Measurements from ENCODE around the gene CIB1. TPM values are rescaled to one million over a fixed set of nuclear protein-coding genes. Genes with fewer than 3 reads are reported as not detected.

The CIB1 gene
- total and polyA plus RNA-seq, 2 of the 8 experiments (the other 6 are each of a cell fraction or from before 2014, with no cell fraction given) = 26.0 to 63.5 TPM

DNA sequence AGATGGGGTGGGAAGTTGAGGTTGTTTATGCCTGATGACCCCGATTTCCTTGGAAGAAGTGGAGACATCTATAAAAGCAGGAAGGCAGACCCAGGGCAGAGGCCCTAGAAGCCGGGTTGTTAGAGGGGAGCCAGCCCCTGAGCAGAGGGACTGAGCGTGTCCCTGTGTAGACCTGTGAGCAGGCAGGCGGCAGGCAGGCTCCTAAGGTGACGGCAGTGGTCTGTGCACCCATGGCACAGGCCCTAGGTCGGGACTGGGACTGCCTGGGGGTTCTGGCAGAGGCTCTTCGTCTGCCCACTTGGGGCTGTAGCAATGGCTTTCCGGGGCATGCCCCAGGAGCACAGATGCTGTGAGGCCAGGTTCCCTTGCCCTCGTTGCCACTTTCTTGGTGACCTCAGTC, 22.7 kb downstream of the CIB1 start (continued):
- TF ChIP-seq NRF1 (IDR thresholded peaks at IDR 0.05; ENCODE audit: low read depth, low read length) (no peak), RAD21 (IDR thresholded peaks at IDR 0.05 in 1 of 2, conservative IDR thresholded peaks at IDR 0.05 in 1 of 2; ENCODE audit: low read depth in 2 of 2, low read length in 2 of 2) (no peak), SP2 (IDR thresholded peaks at IDR 0.05; ENCODE audit: low read length) (no peak), JUND (IDR thresholded peaks at IDR 0.05; ENCODE audit: low read length) (no peak), MAFK (IDR thresholded peaks at IDR 0.05; ENCODE audit: low read depth, low read length) (no peak), CBX8 (IDR thresholded peaks at IDR 0.05; ENCODE audit: borderline replicate concordance, low read depth, low read length) (no peak), BCL11A (IDR thresholded peaks at IDR 0.05; ENCODE audit: low read depth in 2 of 2, low read length in 2 of 2) (no peak)
